Sciatic nerve (tissue), 2 donors: Measurements from ENCODE around the gene MRPS9. TPM values are rescaled to one million over a fixed set of nuclear protein-coding genes. Genes with fewer than 3 reads are reported as not detected.
A peak's percentile ranks its signal among the peaks of the same experiment; 100 is the strongest.

Experiments used
- ATAC-seq: fragments of 200-7000 bp; cut with Tn5 transposase; one replicate; pipeline ENCODE4 v1.9.1; 2020; ENCODE audit warnings: mild to moderate bottlenecking, moderate library complexity
- DNase-seq: peaks from one replicate; pipeline ENCODE4 v3.0.0-alpha.2; 2020; ENCODE audit warnings: low spot score
- intact Hi-C: fragments of 100-400 bp; cut with DNase I; formaldehyde crosslinking; loops from one replicate; pipeline ENCODE4 v1.14.2; 2022
- total RNA-seq: library from RNA; stranded (reverse); fragmentation: NEBNext Ultra II Directional; extraction: Animal tissue kit (Norgen Biotek cat#: 25700); gene quantifications from one replicate; pipeline ENCODE4 v1.2.1, GENCODE V29; 2021
- donor health status: DM: no; HTN: no; CAD: no.
- donor health status: DM: no; HTN: no; CAD: no.

The MRPS9 gene
- 18.2 TPM for total RNA-seq

DNA sequence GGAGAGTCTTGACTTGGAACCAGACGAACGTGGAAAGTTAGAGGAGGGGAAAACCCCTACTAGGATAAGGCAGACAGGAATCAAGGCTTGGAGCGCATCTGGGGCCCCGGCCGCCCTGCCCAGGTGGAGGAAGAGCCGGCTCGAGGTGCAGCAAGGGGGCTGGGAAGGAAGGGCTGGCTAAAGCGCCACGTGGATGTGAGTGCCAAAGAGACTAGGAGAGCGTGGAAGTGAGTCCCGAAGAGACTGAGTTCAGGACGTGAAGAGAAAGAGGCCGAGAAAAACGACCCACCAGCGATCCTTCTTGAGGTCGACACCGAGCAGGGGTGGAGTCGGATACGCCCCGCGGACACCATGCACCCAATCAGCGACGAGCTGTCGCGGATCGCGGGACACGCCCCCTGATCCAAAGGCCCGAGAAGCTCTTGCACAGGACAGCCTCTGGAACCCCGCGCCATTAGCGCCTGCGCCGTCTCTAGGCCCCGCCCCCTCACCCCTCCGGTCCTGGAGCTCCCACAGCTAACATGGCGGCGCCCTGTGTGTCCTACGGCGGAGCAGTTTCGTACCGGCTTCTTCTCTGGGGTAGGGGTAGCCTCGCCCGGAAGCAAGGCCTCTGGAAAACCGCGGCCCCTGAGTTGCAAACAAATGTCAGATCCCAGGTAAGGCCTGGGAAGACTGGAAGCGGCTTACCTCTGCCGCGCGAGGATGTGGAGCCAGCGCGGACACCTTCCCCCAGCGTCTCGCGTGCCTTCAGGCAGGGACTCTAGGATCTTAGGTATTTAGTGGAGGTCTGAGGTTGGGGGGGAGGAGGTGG lies at the start of gene MRPS9:
TSS of gene MRPS9 (plus strand) at position 498 of the 811 bp plus-strand sequence. CDS start at position 522, 24 bp downstream.
- DNase-seq (peak; percentile 98), ATAC-seq (peak; percentile 100)
- intact Hi-C loops, result no loop called here

DNA sequence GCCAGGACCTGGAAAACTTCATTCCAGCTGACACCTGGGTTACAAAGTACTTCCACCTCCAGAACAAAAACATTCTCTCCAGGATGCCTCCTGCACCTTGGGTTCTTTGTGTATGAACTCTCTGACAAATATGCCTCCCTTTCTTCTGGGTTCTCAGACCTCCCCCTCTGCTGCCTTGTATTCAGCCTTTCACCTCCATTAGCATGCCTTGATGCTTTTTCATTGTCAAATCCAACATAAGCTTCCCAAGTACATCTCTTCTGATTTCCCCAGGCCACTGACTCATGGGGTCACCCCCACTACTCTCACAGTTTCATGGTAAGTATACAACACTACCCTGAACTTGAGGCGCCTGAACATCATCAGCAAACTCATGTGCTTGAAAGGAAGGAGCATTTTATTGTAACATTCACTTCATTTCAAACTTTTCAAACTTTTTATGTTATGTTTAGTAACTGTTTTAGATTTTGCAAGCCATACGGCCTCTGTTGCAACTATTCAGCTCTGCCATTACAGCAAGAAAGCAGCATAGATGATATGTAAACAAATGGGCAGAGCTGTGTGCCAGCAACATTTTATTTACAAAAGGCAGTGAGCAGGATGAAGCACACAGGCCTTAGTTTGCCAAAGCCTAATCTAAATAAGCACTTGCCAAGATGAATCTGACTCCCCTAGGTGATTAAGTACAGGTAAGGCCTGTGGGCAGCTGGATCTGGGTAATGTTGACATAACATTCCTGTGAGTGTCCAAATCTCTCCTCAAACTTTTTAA lies 32.5 kb upstream of the MRPS9 start:
- DNase-seq (no peak), ATAC-seq (no peak)
- intact Hi-C loops, result no loop called here

DNA sequence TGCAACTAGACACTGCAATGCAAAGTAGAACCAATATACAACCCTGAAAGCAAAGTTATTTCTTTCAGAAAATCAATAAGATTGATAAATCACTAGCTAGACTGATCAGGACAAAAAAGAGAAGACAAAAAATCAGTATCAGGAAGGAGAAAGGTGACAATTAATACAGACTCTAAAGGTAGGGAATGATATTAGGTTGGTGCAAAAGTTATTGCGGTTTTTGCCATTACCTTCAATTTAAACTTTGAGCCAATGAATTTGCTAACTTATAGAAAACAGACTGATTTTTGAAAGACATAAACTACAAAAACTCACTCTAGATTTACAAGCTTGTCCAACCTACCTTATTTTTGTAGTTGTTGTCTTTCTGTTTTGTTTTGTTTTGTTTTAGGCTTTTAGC lies 30.5 kb upstream of the MRPS9 start:
- DNase-seq (no peak), ATAC-seq (no peak)
- intact Hi-C loops, result no loop called here

DNA sequence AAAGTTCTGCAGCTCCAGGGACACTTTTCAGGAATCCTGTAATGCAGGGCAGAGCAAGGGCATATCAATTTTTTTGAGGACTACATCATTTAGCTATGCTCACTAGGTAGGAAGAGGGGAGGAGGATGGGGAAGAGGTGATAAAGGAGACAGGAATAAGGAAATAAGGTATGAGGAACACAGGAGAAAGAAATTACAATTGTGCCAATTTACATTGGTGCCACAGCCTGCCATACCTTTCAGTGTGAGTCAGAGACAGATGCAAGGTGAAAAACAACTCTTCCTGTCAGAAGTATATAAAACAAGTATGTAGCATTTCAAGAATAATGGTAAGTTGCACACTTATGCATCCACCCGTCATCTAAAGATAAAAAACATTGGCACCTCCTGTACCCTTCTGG lies 5.4 kb upstream of the MRPS9 start:
- intact Hi-C loops, result no loop called here
- ATAC-seq, result no peak
- no peak for DNase-seq

DNA sequence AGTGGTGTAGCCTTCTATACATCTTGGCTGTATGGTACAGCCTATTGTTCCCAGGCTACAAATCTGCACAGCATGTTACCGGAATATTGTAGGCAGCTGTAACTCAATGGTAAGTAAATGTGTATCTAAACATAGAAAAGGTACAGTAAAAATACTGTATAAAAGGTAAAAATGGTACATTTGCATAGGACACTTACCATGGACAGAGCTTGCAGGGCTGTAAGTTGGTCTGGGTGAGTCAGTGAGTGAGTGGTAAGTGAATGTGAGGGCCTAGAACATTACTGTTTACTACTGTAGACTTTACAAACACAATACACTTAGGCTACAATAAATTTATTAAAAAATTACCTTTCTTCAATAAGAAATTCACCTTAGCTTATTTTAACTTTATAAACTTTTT lies 3.7 kb upstream of the MRPS9 start:
- ATAC-seq (no peak), DNase-seq (no peak)
- intact Hi-C loops, result no loop called here

DNA sequence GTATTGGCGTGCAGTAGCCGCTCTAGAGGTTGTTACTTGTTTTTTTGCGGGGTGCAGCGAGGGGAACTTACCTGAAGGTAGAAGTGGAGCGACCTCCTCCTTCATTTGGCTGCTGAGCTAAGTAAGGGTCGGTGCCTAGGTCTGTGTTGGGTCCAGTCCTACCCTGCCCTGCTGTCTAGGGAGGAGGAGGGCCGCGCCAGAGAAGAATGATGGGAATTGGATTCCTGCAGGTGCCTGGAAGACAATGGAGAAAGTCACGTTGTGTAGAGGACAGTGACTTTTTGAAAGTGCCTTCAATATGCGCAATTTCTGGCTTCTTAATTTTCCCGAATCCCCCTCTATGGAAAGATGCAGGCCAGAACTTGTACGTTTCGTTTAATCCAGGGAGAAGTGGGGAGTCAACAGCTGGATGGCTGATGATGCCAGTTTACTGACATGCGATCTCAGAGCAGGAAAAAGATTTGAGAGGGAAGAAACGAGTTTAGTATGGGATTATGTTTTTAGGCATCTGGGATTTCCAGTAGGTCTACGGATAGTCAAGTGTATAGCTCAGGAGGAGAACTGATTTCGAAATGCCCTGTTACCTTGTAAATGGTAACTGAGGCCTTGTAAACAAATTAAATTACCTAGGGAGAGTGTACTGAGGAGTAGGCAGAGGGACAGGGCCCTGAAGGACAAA lies 653 bp downstream of the MRPS9 start:
- ATAC-seq (peak; percentile 1), DNase-seq (no peak)
- intact Hi-C loops, result no loop called here

DNA sequence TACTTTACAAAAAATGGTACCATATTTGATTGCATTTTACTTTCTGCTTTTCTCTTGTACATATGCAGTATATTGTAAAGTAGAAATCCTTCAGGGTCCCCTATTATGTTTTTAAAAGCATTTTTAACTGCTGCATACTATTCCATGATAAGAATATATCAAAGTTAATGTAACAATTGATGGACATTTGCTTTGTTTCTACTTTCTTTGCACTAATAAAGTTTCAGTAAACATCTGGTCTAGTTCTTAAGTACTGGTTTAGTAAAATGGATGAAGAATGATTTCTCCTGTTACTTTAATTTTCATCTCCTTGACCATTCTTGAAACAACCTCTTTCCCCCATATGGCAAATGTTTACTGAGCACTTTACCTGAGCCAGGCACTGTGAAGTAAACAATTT lies 1.7 kb downstream of the MRPS9 start:
- intact Hi-C loops, result no loop called here
- no peak for ATAC-seq
- DNase-seq, result no peak

DNA sequence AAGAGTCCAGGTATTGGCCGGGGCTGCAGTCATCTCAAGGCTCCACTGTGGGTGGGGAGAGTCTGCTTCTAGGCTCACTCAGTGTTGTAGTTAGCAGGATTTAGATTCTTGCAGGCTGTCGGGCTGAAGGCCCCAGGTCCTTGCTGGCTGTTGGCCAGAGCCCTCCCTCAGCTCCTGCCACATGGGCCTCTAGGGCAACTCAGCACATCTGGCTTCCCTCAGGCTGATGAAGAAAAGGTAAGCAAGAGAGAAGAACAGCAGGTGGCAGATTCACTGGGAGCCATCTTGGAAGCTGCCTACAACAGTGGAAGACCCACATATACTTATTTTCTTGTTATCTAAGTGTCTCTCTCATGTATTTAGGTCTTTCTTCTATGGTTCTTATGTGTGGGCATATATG lies 4.3 kb downstream of the MRPS9 start:
- intact Hi-C loops, result no loop called here
- ATAC-seq, result no peak
- DNase-seq, result no peak

DNA sequence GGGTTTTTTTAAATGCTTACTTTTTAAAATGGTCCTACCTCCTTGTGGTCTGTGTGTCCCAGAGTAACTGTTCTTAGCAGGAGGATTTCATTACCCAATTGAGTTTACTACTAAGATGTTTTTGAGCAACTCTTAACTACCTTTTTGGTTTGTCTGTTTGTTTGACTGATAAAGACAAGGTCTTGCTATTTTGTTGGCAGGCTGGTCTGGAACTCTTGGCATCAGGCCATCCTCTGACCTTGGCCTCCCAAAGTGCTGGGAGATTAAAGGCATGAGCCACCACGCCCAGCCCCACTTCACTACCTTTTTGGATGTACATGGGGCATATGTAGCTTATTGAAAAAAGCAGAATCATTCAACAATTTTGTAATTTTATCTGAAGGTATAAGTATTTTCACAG lies 14.9 kb downstream of the MRPS9 start:
- DNase-seq, result no peak
- intact Hi-C loops, result no loop called here
- ATAC-seq, result no peak

DNA sequence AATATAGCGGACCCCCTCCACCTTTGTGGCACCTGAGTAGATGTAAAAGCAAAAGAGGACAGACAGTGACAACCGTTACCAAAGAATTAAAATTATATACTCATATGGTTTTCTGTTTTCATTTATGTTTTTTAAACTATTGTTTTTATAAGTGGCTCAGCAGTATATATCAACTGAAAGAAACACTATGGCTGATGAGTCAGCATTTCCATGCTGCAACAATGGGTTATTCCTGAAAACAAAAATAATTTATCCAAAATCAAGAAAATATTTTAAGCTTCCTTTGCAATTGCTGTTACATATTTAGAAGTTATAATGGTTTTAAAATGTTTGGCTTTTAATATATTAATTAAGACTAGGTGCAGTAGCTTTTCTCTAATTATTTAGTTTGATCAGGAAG lies 17.7 kb downstream of the MRPS9 start:
- intact Hi-C loops, result no loop called here
- ATAC-seq (no peak), DNase-seq (no peak)

DNA sequence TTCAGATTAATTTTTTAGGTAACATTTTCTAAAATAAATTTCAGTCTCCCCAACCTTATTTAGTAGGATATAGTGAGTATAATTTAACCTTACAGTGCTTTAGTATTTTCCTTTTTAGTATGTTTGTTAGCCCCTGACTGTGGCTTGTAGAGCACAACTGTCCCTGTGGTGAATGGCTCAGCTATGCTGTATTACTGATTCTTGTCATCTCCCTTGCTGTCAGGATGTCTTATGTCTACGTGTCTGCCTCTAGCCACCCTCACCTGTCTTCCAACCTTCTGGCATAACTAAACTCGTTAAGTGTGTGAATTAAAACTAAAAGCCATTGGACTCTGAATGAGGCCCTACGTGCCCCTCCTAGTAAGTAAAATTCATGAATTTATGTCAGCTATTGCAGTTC lies 18.4 kb downstream of the MRPS9 start:
- ATAC-seq (no peak), DNase-seq (no peak)
- intact Hi-C loops, result no loop called here

DNA sequence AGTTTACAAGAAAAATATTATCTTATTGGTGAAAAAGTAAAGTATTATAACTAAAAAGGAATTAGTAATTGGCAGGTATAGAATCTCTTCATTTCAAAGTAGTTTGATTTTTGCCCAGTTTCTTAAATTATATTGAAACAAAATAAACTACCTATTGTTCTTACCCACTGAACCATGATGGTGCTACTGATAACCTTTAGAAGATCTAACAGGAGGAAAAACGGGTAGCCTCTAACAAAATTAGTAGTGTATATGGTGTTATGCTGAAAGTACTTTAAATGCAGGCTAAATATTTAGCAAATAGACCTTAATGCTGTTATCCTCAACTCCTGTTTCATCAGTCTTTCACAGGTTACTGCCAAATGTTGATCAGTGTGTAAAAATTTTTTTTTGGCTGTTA lies 19.1 kb downstream of the MRPS9 start:
- intact Hi-C loops, result no loop called here
- ATAC-seq (no peak), DNase-seq (no peak)

DNA sequence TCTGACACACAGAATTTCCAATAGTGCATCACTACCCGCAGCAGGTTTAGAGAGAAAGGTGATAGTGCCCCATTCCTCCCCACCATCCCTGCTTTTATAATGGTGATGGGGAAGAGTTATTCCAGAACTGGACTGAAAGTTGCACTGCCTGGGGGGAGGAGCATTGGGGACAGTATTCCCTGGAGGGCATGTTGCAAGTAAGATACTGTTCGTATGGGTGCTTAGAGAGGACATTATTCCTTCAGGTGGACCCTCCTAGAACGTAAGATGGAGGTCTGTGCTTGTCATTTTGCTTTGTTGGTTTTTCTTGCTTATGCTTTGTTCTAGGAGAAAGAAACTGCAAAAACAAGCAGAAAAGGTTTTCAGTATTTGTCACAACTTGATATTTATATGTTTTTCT lies 23.7 kb downstream of the MRPS9 start:
- intact Hi-C loops, result no loop called here
- DNase-seq (no peak), ATAC-seq (no peak)

DNA sequence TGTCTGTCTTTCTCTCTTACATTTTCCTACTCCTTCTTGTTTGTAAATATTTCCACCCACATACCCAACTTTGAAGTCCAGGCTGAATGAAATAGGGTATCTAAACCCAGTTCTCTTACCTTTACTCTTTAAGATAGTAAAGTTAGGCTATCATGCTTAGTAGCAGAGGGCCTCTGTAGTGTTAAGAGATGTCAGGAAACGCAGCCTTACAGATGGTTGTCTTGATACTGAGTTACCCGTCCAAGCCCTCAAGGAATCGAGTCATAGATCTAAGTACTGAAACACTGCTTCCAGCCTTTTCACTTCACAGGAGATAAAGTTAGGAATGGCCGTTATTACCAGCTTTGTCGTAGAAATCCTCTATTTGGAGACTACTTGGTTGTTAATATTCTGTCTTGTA lies 24.3 kb downstream of the MRPS9 start:
- no peak for ATAC-seq
- no peak for DNase-seq
- intact Hi-C loops, result no loop called here

DNA sequence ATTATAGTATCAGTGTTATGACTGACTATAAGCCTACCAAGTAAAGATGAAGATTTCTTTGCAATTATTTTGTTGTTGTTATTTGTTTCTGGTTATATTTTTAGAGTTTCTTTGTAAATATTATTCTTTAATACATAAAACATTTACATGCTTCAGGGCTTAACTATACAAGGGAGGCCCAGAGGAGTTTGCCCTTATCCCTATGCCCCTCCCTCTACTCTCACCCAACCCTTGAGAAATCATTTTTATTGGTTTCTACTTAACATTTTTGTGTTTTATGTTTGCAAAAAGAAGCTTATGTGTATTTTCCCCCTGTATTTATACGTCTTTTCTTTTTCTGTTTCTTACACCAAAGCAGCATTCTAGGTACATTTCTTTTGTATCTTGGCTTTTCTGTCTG lies 30.5 kb downstream of the MRPS9 start:
- no peak for DNase-seq
- intact Hi-C loops, result no loop called here
- no peak for ATAC-seq

DNA sequence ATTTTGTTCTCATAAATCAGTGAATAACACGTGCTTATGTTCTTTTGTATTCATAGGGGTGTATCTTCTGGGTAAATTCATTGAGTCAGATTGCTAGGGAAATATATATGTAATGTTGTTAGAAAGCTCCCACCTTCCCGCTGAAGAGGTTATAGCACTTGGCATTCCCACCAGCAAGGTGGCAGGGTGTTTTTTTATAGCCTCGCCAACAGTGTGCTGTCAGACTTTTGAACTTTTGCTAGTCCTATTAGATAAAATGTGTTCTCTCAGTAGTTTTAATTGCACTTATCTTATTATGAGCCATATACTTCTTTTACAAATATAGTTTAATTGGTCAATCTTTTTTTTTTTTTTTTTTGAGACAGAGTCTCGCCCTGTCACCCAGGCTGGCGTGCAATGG lies 31.0 kb downstream of the MRPS9 start:
- no peak for ATAC-seq
- intact Hi-C loops, result no loop called here

DNA sequence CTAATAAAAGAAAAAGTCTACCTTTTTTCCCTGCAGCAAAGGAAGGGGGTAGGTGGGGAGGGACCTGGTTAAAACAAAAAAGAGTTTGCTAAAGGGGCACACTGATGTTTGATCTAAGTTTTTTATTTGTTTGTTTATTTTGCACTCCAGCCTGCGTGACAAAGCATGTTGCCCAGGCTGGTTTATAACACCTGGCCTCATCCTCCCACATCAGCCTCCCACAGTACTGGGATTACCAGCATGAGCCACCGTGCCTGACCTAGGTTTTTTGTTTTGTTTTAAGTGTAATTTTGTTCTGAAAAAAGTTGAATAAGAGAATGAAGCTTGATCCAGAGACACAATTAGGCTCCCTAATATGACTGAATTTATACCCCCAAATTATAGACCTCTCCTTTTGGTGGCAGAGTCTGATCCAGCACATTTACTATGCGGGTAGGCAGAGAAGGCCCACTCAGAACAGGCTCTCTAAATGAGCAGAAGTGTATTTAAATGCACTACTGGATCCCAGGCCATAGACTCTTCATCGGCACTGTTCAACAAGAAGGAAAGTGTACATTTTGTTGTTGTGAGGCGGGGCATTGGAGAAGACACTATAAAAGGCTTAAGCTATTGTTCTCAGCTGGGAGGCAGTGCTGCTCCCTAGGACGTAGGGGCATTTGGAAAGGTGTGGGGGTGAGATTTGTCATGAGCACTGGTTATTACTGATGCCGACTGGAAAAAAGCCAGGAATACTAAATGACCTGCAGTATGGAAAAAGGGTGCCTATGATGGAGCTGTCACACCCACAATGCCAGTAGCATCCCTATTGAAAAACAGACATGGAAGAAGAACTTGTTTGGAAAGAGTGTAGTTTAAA lies 32.4 kb downstream of the MRPS9 start:
- intact Hi-C loops, result no loop called here
- no peak for ATAC-seq
- no peak for DNase-seq

More for the DNA sequence above, 31.0 kb downstream of the MRPS9 start:
- no peak for DNase-seq

DNA sequence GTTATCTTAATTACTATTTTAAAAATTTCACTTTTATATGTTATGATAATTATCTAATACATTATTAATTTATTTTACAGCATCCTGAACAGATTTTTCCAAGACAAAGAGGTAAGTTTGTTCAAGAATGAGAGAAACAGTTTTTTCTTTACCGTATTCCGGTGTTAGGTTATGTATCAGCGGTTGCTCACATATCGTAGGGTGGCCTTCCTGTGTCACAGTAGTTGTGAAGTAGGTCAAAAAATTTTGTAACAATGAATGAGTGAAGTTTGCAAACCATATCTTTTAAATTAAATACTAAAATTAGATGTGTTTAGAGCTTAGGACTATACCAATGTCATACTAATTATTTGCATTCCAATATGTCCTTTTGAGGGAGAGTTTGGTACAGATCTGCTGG lies 33.5 kb downstream of the MRPS9 start:
- ATAC-seq, result no peak

DNA sequence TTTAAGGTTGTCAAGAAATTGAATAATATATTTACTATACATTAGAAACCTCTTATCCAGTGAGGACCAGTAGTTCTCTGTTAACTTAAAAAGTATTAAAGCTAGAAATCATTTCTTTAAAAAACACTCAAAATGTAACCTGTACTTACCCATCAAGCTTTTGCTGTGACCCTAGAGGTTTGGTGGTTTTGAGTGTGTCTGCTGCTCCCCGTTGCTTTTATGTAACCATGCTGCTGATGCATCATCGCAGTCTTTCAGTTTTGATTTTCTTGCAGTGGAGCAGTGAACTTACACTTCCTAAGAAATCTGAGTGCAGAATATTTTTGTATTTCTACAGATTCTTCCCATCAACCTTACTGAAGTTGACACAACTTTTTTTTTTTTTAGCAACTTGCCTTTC lies 34.2 kb downstream of the MRPS9 start:
- no peak for ATAC-seq
- DNase-seq, result no peak
- intact Hi-C loops, result no loop called here

More for the DNA sequence above, 33.5 kb downstream of the MRPS9 start:
- no peak for DNase-seq
- intact Hi-C loops, result no loop called here
